ENCODE results near the gene KDM4B. TPM values are rescaled to one million over a fixed set of nuclear protein-coding genes. Genes with fewer than 3 reads are reported as not detected.

KDM4B gene
- total RNA-seq, result 21.2 and 28.1 TPM in 2 replicates

DNA sequence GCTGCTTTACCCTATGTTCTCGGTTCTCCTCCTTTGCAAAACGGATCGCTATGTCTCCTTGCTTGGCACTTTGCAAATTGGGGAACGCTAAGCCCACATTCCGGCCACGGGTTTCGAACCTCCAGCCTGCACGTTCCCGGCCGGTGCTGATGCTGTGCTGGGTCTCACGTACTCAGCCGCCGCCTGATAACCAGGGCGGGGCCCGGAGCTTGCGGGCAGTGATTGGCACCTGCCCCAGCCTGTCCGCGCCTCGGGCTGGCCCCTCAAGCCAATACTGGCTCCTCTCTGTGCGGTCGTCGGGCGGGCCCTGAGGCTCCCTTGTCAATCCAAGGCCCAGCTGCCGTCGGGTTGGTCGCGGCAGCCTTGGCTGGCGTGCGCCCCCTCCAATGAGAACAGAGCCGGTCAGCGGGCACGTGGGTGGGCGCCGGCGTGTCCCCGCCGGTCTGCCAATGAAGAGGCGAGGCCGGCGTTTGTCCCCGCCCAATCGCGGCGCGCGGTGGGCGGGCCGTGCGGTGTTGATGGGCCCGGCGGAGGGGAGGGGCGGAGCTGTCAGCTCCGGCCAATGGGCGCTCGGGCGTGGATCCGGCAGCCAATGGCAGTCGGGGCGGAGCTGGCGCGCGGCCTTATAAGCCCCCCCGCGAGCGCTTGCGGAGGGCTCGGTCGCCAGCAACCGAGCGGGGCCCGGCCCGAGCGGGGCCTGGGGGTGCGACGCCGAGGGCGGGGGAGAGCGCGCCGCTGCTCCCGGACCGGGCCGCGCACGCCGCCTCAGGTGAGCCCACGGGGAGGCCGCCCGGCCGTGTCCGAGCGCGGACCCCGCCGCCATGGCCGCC lies at the start of gene KDM4B:
Gene KDM4B, plus strand, starts transcription at position 652 of the 830 bp plus-strand sequence. CDS start 63,778 bp downstream, outside the sequence.
- Histone ChIP-seq H3K36me3 (ENCODE audit: control insufficient read depth, insufficient read depth, low read length) (no peaks in the 10 kb centered on the region), H3K4me3 (ENCODE audit: low read depth, low read length) (peak within 1 kb of the TSS; percentile 61), H3K27me3 (ENCODE audit: control insufficient read depth, insufficient read depth, low read length) (no peaks in the 10 kb centered on the region)
- TF ChIP-seq, protein P1, sequence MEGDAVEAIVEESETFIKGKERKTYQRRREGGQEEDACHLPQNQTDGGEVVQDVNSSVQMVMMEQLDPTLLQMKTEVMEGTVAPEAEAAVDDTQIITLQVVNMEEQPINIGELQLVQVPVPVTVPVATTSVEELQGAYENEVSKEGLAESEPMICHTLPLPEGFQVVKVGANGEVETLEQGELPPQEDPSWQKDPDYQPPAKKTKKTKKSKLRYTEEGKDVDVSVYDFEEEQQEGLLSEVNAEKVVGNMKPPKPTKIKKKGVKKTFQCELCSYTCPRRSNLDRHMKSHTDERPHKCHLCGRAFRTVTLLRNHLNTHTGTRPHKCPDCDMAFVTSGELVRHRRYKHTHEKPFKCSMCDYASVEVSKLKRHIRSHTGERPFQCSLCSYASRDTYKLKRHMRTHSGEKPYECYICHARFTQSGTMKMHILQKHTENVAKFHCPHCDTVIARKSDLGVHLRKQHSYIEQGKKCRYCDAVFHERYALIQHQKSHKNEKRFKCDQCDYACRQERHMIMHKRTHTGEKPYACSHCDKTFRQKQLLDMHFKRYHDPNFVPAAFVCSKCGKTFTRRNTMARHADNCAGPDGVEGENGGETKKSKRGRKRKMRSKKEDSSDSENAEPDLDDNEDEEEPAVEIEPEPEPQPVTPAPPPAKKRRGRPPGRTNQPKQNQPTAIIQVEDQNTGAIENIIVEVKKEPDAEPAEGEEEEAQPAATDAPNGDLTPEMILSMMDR (IDR thresholded peaks at IDR 0.05; ENCODE audit: insufficient read depth, low read length, poor library complexity, severe bottlenecking), result no peak
- DNase-seq (ENCODE audit: low read depth), result peak; percentile 94

DNA sequence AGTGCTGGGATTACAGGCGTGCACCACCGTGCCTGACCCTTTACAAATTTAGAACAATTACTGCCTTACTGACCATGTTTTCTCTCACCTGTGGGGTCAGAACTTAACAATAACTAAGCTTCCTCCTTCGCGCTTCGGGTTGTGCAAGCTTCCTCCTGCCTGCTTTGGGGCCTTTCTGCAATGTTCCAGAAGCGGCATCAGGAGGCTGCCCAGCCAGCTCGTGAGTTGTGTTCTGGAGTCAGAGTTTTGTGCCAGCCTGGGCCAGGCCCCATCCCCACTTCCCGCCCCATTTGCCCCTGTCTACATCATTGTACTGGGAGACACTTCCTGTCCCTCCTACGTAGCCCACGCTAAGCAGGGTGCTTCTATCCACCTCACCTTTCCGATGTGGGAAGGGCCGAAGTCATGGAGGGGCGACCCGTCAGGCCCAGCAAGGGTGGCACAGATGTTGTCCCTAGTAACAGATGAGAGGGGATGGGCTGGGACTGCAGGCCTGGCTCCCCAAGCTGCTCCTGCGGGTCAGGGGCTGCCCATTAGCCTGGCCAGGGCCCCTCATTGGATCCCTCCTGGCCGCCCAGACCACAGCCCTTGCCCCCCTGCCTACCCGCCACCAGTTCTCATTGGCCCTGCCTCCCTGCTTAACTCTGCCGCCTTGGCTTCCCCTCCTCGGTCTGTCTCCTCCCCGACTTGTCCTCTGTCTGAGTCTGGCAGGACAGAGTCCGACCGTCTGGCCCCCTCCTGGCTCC lies 46.2 kb upstream of the KDM4B start:
- H3K36me3 ChIP-seq (ENCODE audit: control insufficient read depth, insufficient read depth, low read length), result no peaks in the 10 kb centered on the region
- no peak for DNase-seq (ENCODE audit: low read depth)
- TF ChIP-seq, protein P1 (IDR thresholded peaks at IDR 0.05; ENCODE audit: insufficient read depth, low read length, poor library complexity, severe bottlenecking), result no peak
- no peak overlapping the region for H3K4me3 ChIP-seq (ENCODE audit: low read depth, low read length)
- no peaks in the 10 kb centered on the region for H3K27me3 ChIP-seq (ENCODE audit: control insufficient read depth, insufficient read depth, low read length)

DNA sequence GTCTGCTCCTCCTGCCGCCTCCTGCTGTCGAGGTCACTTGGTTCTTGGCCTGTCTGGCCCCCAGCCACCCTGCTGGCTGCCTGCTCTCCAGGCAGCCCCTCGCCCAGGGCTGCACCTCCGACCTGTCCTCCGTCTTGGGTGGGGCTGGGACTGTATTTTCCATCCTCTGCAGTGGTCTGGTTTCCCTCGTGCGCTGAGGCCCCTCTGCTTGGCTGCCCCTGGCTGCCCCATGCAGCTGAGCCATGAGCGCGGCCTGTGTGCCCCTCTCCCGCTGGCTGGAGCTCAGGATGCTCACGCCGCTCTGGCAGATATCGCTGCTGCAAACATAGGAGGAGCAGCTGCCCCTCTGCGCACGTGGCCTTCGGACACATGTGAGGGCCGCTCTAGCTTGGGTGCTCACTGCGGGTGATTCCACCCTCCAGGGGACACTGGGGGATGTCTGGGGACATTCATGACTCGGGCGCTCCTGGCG lies 45.6 kb upstream of the KDM4B start:
- H3K4me3 ChIP-seq (ENCODE audit: low read depth, low read length), result no peak overlapping the region
- no peaks in the 10 kb centered on the region for H3K36me3 ChIP-seq (ENCODE audit: control insufficient read depth, insufficient read depth, low read length)
- DNase-seq (ENCODE audit: low read depth), result no peak
- TF ChIP-seq, protein P1 (IDR thresholded peaks at IDR 0.05; ENCODE audit: insufficient read depth, low read length, poor library complexity, severe bottlenecking), result no peak
- no peaks in the 10 kb centered on the region for H3K27me3 ChIP-seq (ENCODE audit: control insufficient read depth, insufficient read depth, low read length)

DNA sequence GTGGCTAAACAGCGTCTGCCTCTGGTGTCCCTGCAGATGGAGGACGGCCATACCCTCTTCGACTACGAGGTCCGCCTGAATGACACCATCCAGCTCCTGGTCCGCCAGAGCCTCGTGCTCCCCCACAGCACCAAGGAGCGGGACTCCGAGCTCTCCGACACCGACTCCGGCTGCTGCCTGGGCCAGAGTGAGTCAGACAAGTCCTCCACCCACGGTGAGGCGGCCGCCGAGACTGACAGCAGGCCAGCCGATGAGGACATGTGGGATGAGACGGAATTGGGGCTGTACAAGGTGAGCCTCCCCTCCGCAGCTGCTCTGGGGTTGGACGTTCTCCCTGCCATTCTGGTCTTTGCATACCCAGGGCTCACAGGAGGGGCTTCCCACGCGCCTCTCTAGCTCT lies 39.7 kb upstream of the KDM4B start:
- Histone ChIP-seq H3K27me3 (ENCODE audit: control insufficient read depth, insufficient read depth, low read length) (no peaks in the 10 kb centered on the region), H3K4me3 (ENCODE audit: low read depth, low read length) (no peak overlapping the region), H3K36me3 (ENCODE audit: control insufficient read depth, insufficient read depth, low read length) (peaks cover 5% of the 10 kb centered on the region)
- DNase-seq (ENCODE audit: low read depth), result no peak
- TF ChIP-seq, protein P1 (IDR thresholded peaks at IDR 0.05; ENCODE audit: insufficient read depth, low read length, poor library complexity, severe bottlenecking), result no peak

DNA sequence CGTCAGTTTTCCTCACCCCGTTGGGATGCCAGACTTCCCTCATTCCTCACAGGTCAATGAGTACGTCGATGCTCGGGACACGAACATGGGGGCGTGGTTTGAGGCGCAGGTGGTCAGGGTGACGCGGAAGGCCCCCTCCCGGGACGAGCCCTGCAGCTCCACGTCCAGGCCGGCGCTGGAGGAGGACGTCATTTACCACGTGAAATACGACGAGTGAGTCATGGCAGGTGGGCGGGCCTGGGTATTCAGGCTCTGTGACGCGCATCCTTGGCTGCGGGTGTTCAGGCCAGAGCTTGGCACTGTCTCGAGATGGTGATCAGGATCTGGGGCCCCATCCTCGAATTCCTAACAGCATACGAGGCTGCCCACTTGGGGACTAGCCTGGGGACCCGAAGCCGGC lies 38.2 kb upstream of the KDM4B start:
- no peaks in the 10 kb centered on the region for H3K27me3 ChIP-seq (ENCODE audit: control insufficient read depth, insufficient read depth, low read length)
- no peak overlapping the region for H3K4me3 ChIP-seq (ENCODE audit: low read depth, low read length)
- H3K36me3 ChIP-seq (ENCODE audit: control insufficient read depth, insufficient read depth, low read length), result peaks cover 5% of the 10 kb centered on the region
- TF ChIP-seq, protein P1 (IDR thresholded peaks at IDR 0.05; ENCODE audit: insufficient read depth, low read length, poor library complexity, severe bottlenecking), result no peak
- DNase-seq (ENCODE audit: low read depth), result no peak

Data from kidney epithelial cell (primary cell).